Kidney (tissue), 14 donors: ENCODE results near the gene BLTP3B. TPM values are rescaled to one million over a fixed set of nuclear protein-coding genes. Genes with fewer than 3 reads are reported as not detected.

ENCODE experiments used
- DNase-seq, 5 donors: peaks; one replicate each; pipeline ENCODE4 v3.0.0-alpha.2; 2013 to 2020
- FAIRE-seq: peaks from 2 replicates; lab custom pipeline; 2012; peaks lifted over from hg19 to GRCh38; lab: Jason Lieb, UNC
- H3K27ac ChIP-seq, 2 donors: one replicate each; pipeline ENCODE4 v1.7.0; 2013; ENCODE audit warnings: low read depth in 2 of 2, low read length in 2 of 2, inconsistent platforms in 1 of 2
- H3K27me3 ChIP-seq: one replicate; pipeline ENCODE4 v1.7.1; 2013; ENCODE audit warnings: low read length, inconsistent platforms; ENCODE audit not compliant: control insufficient read depth, insufficient read depth
- H3K36me3 ChIP-seq, 3 donors: one replicate each; pipeline versions ENCODE4 v1.7.0 to v1.7.1; 2013; ENCODE audit warnings: low read length in 3 of 3, control low read depth in 1 of 3, inconsistent platforms in 1 of 3; ENCODE audit not compliant: insufficient read depth in 3 of 3, control insufficient read depth in 2 of 3
- H3K4me1 ChIP-seq, 3 donors: one replicate each; pipeline versions ENCODE4 v1.7.0 to v1.7.1; 2013; ENCODE audit warnings: low read length in 3 of 3, inconsistent platforms in 1 of 3, low read depth in 1 of 3; ENCODE audit not compliant: control insufficient read depth in 2 of 3, insufficient read depth in 2 of 3
- H3K4me3 ChIP-seq, 3 donors: one replicate each; pipeline versions ENCODE4 v1.7.0 to v1.8.1; 2013; ENCODE audit warnings: low read length in 3 of 3, control low read depth in 1 of 3, inconsistent platforms in 1 of 3
- H3K9ac ChIP-seq, 3 donors: one replicate each; pipeline versions ENCODE4 v1.7.0 to v1.7.1; 2013; ENCODE audit warnings: low read length in 3 of 3, control low read depth in 1 of 3, inconsistent platforms in 1 of 3
- H3K9me3 ChIP-seq, 3 donors: one replicate each; pipeline versions ENCODE4 v1.7.0 to v1.7.1; 2013; ENCODE audit warnings: low read length in 3 of 3, control low read depth in 1 of 3, inconsistent platforms in 1 of 3; ENCODE audit not compliant: control insufficient read depth in 2 of 3, insufficient read depth in 1 of 3
- intact Hi-C: fragments of 100-400 bp; cut with DNase I; formaldehyde crosslinking; loops from one replicate; pipeline ENCODE4 v1.11.1; 2022
- polyA plus RNA-seq: library from polyadenylated mRNA; stranded (reverse); fragments of 350-450 nt; fragmentation: Illumina TruSeq; extraction: RNeasy Lipid Tissue Mini Kit (QIAGEN cat#74804); gene quantifications from one replicate; pipeline ENCODE4 v1.2.3, GENCODE V29; 2014; ENCODE audit warnings: low read depth, low replicate concordance; ENCODE audit not compliant: insufficient read depth
- total RNA-seq: library from RNA; stranded (reverse); fragmentation: NEBNext Ultra II Directional; extraction: Animal tissue kit (Norgen Biotek cat#: 25700); gene quantifications from one replicate; pipeline ENCODE4 v1.2.1, GENCODE V29; 2021
- TF ChIP-seq, protein P1 (sequence below): IDR thresholded peaks from 3 replicates; pipeline ENCODE4 v1.5.1; 2012; ENCODE audit warnings: mild to moderate bottlenecking, moderate library complexity, borderline replicate concordance; ENCODE audit not compliant: insufficient read depth; ENCODE audit errors: extremely low read depth
- donor health status: control.
- donor health status: control.
- donor health status: control.
- donor health status: control.
- donor health status: control.
- donor health status: DM: yes; HTN: yes; CAD: no.
- donor health status: Normal renal cell carcinoma (clear cell type).

The BLTP3B gene
- total and polyA plus RNA-seq, 2 donors from 2014 or later, result 9.3 to 18.3 TPM

DNA sequence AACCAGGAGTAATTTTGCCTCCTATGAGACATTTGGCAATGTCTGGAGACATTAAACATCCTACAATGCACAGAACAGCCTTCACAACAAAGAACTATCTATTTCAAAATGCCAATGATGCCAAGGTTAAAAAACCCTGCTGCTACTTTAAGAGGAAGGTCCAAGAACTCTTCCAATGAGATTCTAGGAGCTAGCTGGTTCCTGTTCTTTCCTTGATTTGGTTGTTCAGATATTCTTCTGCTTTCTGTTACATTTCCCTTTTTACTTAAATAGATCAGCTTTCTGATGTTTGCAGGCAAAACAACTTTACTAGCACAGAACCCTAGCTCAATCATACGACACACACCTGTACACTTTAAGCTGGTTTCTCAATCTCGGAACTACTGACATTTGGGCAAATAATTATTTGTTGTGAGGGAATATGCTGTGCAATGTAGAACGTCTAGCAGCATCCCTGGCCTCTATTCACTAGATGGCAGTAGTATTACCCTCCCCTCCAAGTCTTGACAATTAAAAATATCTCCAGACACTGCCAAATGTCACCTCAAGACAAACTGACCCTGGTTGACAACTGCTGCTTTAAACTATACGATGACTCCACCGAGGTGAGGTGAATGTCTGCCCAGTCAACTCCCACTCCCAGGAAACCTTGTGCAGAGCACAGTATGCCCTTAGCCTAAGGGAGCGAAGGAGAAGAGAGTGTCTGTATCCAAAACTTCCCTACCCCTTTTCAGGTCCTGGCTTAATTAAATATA, 4.4 kb downstream of the BLTP3B start:
- no peak for FAIRE-seq
- TF ChIP-seq, protein P1, sequence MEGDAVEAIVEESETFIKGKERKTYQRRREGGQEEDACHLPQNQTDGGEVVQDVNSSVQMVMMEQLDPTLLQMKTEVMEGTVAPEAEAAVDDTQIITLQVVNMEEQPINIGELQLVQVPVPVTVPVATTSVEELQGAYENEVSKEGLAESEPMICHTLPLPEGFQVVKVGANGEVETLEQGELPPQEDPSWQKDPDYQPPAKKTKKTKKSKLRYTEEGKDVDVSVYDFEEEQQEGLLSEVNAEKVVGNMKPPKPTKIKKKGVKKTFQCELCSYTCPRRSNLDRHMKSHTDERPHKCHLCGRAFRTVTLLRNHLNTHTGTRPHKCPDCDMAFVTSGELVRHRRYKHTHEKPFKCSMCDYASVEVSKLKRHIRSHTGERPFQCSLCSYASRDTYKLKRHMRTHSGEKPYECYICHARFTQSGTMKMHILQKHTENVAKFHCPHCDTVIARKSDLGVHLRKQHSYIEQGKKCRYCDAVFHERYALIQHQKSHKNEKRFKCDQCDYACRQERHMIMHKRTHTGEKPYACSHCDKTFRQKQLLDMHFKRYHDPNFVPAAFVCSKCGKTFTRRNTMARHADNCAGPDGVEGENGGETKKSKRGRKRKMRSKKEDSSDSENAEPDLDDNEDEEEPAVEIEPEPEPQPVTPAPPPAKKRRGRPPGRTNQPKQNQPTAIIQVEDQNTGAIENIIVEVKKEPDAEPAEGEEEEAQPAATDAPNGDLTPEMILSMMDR, result peak; percentile 9
- Histone ChIP-seq H3K27ac (no peak overlapping the region), H3K27me3 (no peaks in the 10 kb centered on the region), H3K9me3 (no peaks in the 10 kb centered on the region), H3K4me3 (peak overlapping the region in 1 of 3 donors; percentile 3), H3K9ac (no peak overlapping the region), H3K4me1 (peaks cover 0 to 10% (median 6%) of the 10 kb centered on the region in 3 donors), H3K36me3 (no peaks in the 10 kb centered on the region)
- intact Hi-C loops, result no loop called here
- DNase-seq, result peak in 1 of 5 donors; percentile 30

DNA sequence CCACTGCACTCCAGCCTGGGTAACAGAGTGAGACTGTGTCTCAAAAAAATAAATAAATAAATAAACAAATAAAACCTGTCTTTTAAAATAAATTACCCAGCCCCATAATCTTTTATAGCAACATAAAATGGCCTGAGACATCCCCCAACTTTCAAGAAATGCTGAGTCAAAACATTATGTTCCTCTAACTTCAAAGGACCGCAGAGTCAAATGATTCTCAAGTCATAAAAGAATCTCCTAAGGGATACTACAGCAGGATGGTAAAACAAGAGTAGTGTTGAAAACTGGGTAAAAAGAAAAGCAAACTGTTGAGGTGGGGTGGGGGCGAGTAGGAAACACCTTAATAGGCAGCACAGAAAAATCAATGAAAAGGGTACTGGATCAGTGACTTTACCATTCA, 9.5 kb downstream of the BLTP3B start:
- no peak overlapping the region for H3K9ac ChIP-seq
- H3K4me3 ChIP-seq, result no peak overlapping the region
- peaks cover 0 to 12% (median 4%) of the 10 kb centered on the region in 3 donors for H3K4me1 ChIP-seq
- TF ChIP-seq, protein P1, result no peak
- no peaks in the 10 kb centered on the region for H3K36me3 ChIP-seq
- H3K27me3 ChIP-seq, result no peaks in the 10 kb centered on the region
- H3K9me3 ChIP-seq, result no peaks in the 10 kb centered on the region
- FAIRE-seq, result no peak
- no peak for DNase-seq
- intact Hi-C loops, result no loop called here
- no peak overlapping the region for H3K27ac ChIP-seq

DNA sequence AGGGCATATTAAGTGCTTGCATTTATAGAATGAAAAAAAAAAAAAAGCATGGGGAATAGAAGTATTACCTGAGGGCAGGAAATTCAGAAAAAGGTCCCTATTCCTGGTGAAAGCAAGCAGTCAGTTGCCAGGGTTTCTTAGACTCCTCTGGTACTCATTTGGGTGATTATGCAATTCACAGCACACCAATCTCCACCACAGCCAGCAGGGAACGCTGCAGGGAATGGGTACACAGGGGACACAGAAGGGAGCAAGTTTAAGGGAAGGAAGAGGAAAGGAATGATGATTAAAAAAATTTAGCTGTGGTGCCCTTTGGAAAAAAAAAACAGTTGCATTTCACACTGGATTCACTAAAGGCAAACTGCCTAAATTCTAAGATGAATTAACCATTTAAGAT, 14.2 kb downstream of the BLTP3B start:
- TF ChIP-seq, protein P1, result peak; percentile 18
- no peaks in the 10 kb centered on the region for H3K9me3 ChIP-seq
- FAIRE-seq, result no peak
- H3K27ac ChIP-seq, result no peak overlapping the region
- peaks cover 0 to 11% (median 0%) of the 10 kb centered on the region in 3 donors for H3K4me1 ChIP-seq
- H3K9ac ChIP-seq, result no peak overlapping the region
- peak in 1 of 5 donors; percentile 21 for DNase-seq
- no peaks in the 10 kb centered on the region for H3K27me3 ChIP-seq
- intact Hi-C loops, result no loop called here
- no peak overlapping the region for H3K4me3 ChIP-seq
- H3K36me3 ChIP-seq, result no peaks in the 10 kb centered on the region
